ENCODE measurements around the gene MYO7B. TPM values are rescaled to one million over a fixed set of nuclear protein-coding genes. Genes with fewer than 3 reads are reported as not detected.

MYO7B gene
- total RNA-seq, 1 donor from 2014 or later = 0.44 TPM

- no peaks in the 10 kb centered on the region for H3K4me1 ChIP-seq
- no peaks in the 10 kb centered on the region for H3K27me3 ChIP-seq (ENCODE audit: low read depth)
- peaks cover 5% of the 10 kb centered on the region for H3K9me3 ChIP-seq (replicated peaks)
- no peak overlapping the region for H3K27ac ChIP-seq (replicated peaks)
- DNase-seq = no peak
- H3K4me3 ChIP-seq = no peak overlapping the region
- intact Hi-C loops (cut with micrococcal nuclease) = no loop called here
- TF ChIP-seq CTCF (IDR thresholded peaks at IDR 0.05; ENCODE audit: borderline replicate concordance) = no peak
- H3K36me3 ChIP-seq = no peaks in the 10 kb centered on the region
Measured at GRCh38 chr2:127597046-127597983, 61.8 kb downstream of the MYO7B start.

GRCh38 chr2:127597984-127598380, 62.5 kb downstream of the MYO7B start:
- Histone ChIP-seq H3K9me3 (replicated peaks) (peaks cover 10% of the 10 kb centered on the region), H3K4me3 (no peak overlapping the region), H3K27me3 (ENCODE audit: low read depth) (no peaks in the 10 kb centered on the region), H3K27ac (replicated peaks) (no peak overlapping the region), H3K36me3 (no peaks in the 10 kb centered on the region), H3K4me1 (no peaks in the 10 kb centered on the region)
- no peak for DNase-seq
- intact Hi-C loops (cut with micrococcal nuclease) = no loop called here
- no peak for TF ChIP-seq CTCF (IDR thresholded peaks at IDR 0.05; ENCODE audit: borderline replicate concordance)

- Histone ChIP-seq H3K9me3 (replicated peaks) (peaks cover 17% of the 10 kb centered on the region), H3K36me3 (no peaks in the 10 kb centered on the region), H3K4me3 (no peak overlapping the region), H3K4me1 (no peaks in the 10 kb centered on the region), H3K27ac (replicated peaks) (no peak overlapping the region), H3K27me3 (ENCODE audit: low read depth) (no peaks in the 10 kb centered on the region)
- intact Hi-C loops (cut with micrococcal nuclease) = no loop called here
- DNase-seq = no peak
- no peak for TF ChIP-seq CTCF (IDR thresholded peaks at IDR 0.05; ENCODE audit: borderline replicate concordance)
Measured at GRCh38 chr2:127598711-127599110, 63.2 kb downstream of the MYO7B start.

GRCh38 chr2:127599211-127599610, 63.7 kb downstream of the MYO7B start:
- Histone ChIP-seq H3K27me3 (ENCODE audit: low read depth) (no peaks in the 10 kb centered on the region), H3K9me3 (replicated peaks) (peaks cover 18% of the 10 kb centered on the region), H3K27ac (replicated peaks) (no peak overlapping the region), H3K36me3 (no peaks in the 10 kb centered on the region), H3K4me1 (no peaks in the 10 kb centered on the region), H3K4me3 (no peak overlapping the region)
- intact Hi-C loops (cut with micrococcal nuclease) = no loop called here
- no peak for TF ChIP-seq CTCF (IDR thresholded peaks at IDR 0.05; ENCODE audit: borderline replicate concordance)
- no peak for DNase-seq

GRCh38 chr2:127604986-127605385, 69.5 kb downstream of the MYO7B start:
- Histone ChIP-seq H3K27ac (replicated peaks) (no peak overlapping the region), H3K27me3 (ENCODE audit: low read depth) (no peaks in the 10 kb centered on the region), H3K36me3 (no peaks in the 10 kb centered on the region), H3K4me1 (no peaks in the 10 kb centered on the region), H3K4me3 (no peak overlapping the region), H3K9me3 (replicated peaks) (peaks cover 18% of the 10 kb centered on the region)
- intact Hi-C loops (cut with micrococcal nuclease) = no loop called here
- no peak for TF ChIP-seq CTCF (IDR thresholded peaks at IDR 0.05; ENCODE audit: borderline replicate concordance)
- no peak for DNase-seq
